ENCODE measurements around the gene CSRNP3. TPM values are rescaled to one million over a fixed set of nuclear protein-coding genes. Genes with fewer than 3 reads are reported as not detected.

CSRNP3 gene
- total RNA-seq, 1 experiment from 2014 or later = 0.41 TPM

GRCh38 chr2:165623161-165623560, 153.7 kb downstream of the CSRNP3 start:
- H3K27me3 ChIP-seq (ENCODE audit: insufficient read depth, low read depth) = no peaks in the 10 kb centered on the region
- BruUV-seq (replicated peaks) = no TSS peak
- POLR2A ChIA-PET (ENCODE audit: unreplicated experiment) = no interaction called here
- TF ChIP-seq CTCF (conservative IDR thresholded peaks at IDR 0.05) = no peak
- no peak for TF ChIP-seq EZH2 (IDR thresholded peaks at IDR 0.05; ENCODE audit: low read depth)
- no peak overlapping the region for H3K4me3 ChIP-seq
- no peak for DNase-seq
- CTCF ChIA-PET = no interaction called here
- H3K79me2 ChIP-seq (ENCODE audit: low read depth) = no peaks in the 10 kb centered on the region
- intact Hi-C loops (cut with micrococcal nuclease; ENCODE audit: unreplicated experiment) = no loop called here
- H3K9me2 ChIP-seq (ENCODE audit: insufficient read depth) = no peaks in the 10 kb centered on the region
- no peak overlapping the region for H2AFZ ChIP-seq
- no peaks in the 10 kb centered on the region for H3K9me3 ChIP-seq (ENCODE audit: insufficient read depth, low read depth)
- no peaks in the 10 kb centered on the region for H3F3A ChIP-seq (ENCODE audit: insufficient read depth, low read depth)
- H3K4me2 ChIP-seq = no peak overlapping the region
- no peak overlapping the region for H3K27ac ChIP-seq
- no peaks in the 10 kb centered on the region for H3K36me3 ChIP-seq (ENCODE audit: low read depth)
- no peaks in the 10 kb centered on the region for H4K20me1 ChIP-seq (ENCODE audit: insufficient read depth)
- no peaks in the 10 kb centered on the region for H3K4me1 ChIP-seq (replicated peaks; ENCODE audit: insufficient read depth)

- Histone ChIP-seq H3K27ac (no peak overlapping the region), H3K9me3 (ENCODE audit: insufficient read depth, low read depth) (no peaks in the 10 kb centered on the region), H4K20me1 (ENCODE audit: insufficient read depth) (no peaks in the 10 kb centered on the region), H3K4me2 (no peak overlapping the region), H3K36me3 (ENCODE audit: low read depth) (no peaks in the 10 kb centered on the region), H3K4me1 (replicated peaks; ENCODE audit: insufficient read depth) (no peaks in the 10 kb centered on the region), H3F3A (ENCODE audit: insufficient read depth, low read depth) (no peaks in the 10 kb centered on the region), H2AFZ (no peak overlapping the region), H3K9me2 (ENCODE audit: insufficient read depth) (no peaks in the 10 kb centered on the region), H3K79me2 (ENCODE audit: low read depth) (no peaks in the 10 kb centered on the region), H3K27me3 (ENCODE audit: insufficient read depth, low read depth) (no peaks in the 10 kb centered on the region), H3K4me3 (no peak overlapping the region)
- ChIA-PET POLR2A (ENCODE audit: unreplicated experiment) (no interaction called here), CTCF (no interaction called here)
- DNase-seq = no peak
- intact Hi-C loops (cut with micrococcal nuclease; ENCODE audit: unreplicated experiment) = no loop called here
- no TSS peak for BruUV-seq (replicated peaks)
- TF ChIP-seq EZH2 (IDR thresholded peaks at IDR 0.05; ENCODE audit: low read depth) (no peak), CTCF (conservative IDR thresholded peaks at IDR 0.05) (no peak)
These were observed 154.4 kb downstream of the CSRNP3 start for GRCh38 chr2:165623783-165624469.

GRCh38 chr2:165624470-165624800, 154.9 kb downstream of the CSRNP3 start:
- H3K79me2 ChIP-seq (ENCODE audit: low read depth) = no peaks in the 10 kb centered on the region
- no peak overlapping the region for H2AFZ ChIP-seq
- ChIA-PET CTCF (no interaction called here), POLR2A (ENCODE audit: unreplicated experiment) (no interaction called here)
- no peak overlapping the region for H3K4me3 ChIP-seq
- DNase-seq = no peak
- H3K9me3 ChIP-seq (ENCODE audit: insufficient read depth, low read depth) = no peaks in the 10 kb centered on the region
- BruUV-seq (replicated peaks) = no TSS peak
- intact Hi-C loops (cut with micrococcal nuclease; ENCODE audit: unreplicated experiment) = no loop called here
- H3K27me3 ChIP-seq (ENCODE audit: insufficient read depth, low read depth) = no peaks in the 10 kb centered on the region
- no peaks in the 10 kb centered on the region for H3K36me3 ChIP-seq (ENCODE audit: low read depth)
- H3F3A ChIP-seq (ENCODE audit: insufficient read depth, low read depth) = no peaks in the 10 kb centered on the region
- H4K20me1 ChIP-seq (ENCODE audit: insufficient read depth) = no peaks in the 10 kb centered on the region
- no peak overlapping the region for H3K27ac ChIP-seq
- no peaks in the 10 kb centered on the region for H3K4me1 ChIP-seq (replicated peaks; ENCODE audit: insufficient read depth)
- no peaks in the 10 kb centered on the region for H3K9me2 ChIP-seq (ENCODE audit: insufficient read depth)
- no peak overlapping the region for H3K4me2 ChIP-seq
- TF ChIP-seq CTCF (conservative IDR thresholded peaks at IDR 0.05) = no peak
- no peak for TF ChIP-seq EZH2 (IDR thresholded peaks at IDR 0.05; ENCODE audit: low read depth)
